Stimulated activated CD8-positive, alpha-beta memory T cell treated with anti-CD3 and anti-CD28 coated beads, Interleukin-12 subunit alpha, Interleukin-12 subunit beta, amount 100 ng/mL, for 1 hour (primary cell): ENCODE results near the gene FUT4.
"Not testable (repeated sequence)": the region's sequence is repeated elsewhere in the genome, so short reads cannot be mapped to it uniquely, and the experiment has no call there.

Source experiments
- DNase-seq: peaks from one replicate; pipeline ENCODE4 v3.0.0-alpha.2; 2020; ENCODE audit warnings: low read depth

Gene FUT4

GRCh38 chr11:94543695-94544645 is at the start of gene FUT4:
FUT4 (plus strand) TSS chr11:94543921; CDS start chr11:94544134, 213 bp downstream.
- peak; percentile 46 for DNase-seq

GRCh38 chr11:94494126-94494680 is 49.5 kb upstream of the FUT4 start:
- no peak for DNase-seq

- DNase-seq = no peak
Observed at GRCh38 chr11:94500181-94500580, 43.5 kb upstream of the FUT4 start.

- DNase-seq = no peak
Observed at GRCh38 chr11:94501522-94501921, 42.2 kb upstream of the FUT4 start.

GRCh38 chr11:94504689-94505293 is 38.9 kb upstream of the FUT4 start:
- DNase-seq = no peak

- DNase-seq = not testable (repeated sequence)
Observed at GRCh38 chr11:94506513-94506912, 37.2 kb upstream of the FUT4 start.

- DNase-seq = no peak
Observed at GRCh38 chr11:94507485-94507884, 36.2 kb upstream of the FUT4 start.

- DNase-seq = peak; percentile 27
Observed at GRCh38 chr11:94511932-94512781, 31.6 kb upstream of the FUT4 start, which contains the start of gene C11orf97. C11orf97 (plus strand) TSS chr11:94512461; CDS start chr11:94512529, 68 bp downstream.

GRCh38 chr11:94513091-94513490 is 30.6 kb upstream of the FUT4 start:
- DNase-seq = no peak

- no peak for DNase-seq
Observed at GRCh38 chr11:94515398-94515797, 28.3 kb upstream of the FUT4 start.

- DNase-seq = no peak
Observed at GRCh38 chr11:94516725-94517124, 27.0 kb upstream of the FUT4 start.

- DNase-seq = no peak
Observed at GRCh38 chr11:94518300-94518699, 25.4 kb upstream of the FUT4 start.

GRCh38 chr11:94519478-94520084 is 24.1 kb upstream of the FUT4 start:
- no peak for DNase-seq

GRCh38 chr11:94521684-94522083 is 22.0 kb upstream of the FUT4 start:
- DNase-seq = no peak

- DNase-seq = no peak
Observed at GRCh38 chr11:94524341-94524740, 19.4 kb upstream of the FUT4 start.

GRCh38 chr11:94525546-94526324 is 18.0 kb upstream of the FUT4 start:
- no peak for DNase-seq

- no peak for DNase-seq
Observed at GRCh38 chr11:94526645-94527438, 16.9 kb upstream of the FUT4 start.

GRCh38 chr11:94528551-94528950 is 15.2 kb upstream of the FUT4 start:
- no peak for DNase-seq

- DNase-seq = no peak
Observed at GRCh38 chr11:94532211-94532610, 11.5 kb upstream of the FUT4 start.

- DNase-seq = no peak
Observed at GRCh38 chr11:94533206-94533605, 10.5 kb upstream of the FUT4 start.
